HG03521 (cell line): ENCODE results near the gene PPP1R1B.

Experiments used
- ATAC-seq: cut with Tn5 transposase; IDR thresholded peaks from one replicate; pipeline ENCODE4 v1.9.1; 2021; ENCODE audit warnings: mild to moderate bottlenecking, moderate library complexity; ENCODE audit not compliant: unreplicated experiment

PPP1R1B gene

GRCh38 chr17:39651923-39652586 is 25.3 kb downstream of the PPP1R1B start:
- ATAC-seq = no peak

GRCh38 chr17:39652587-39653315 is 26.0 kb downstream of the PPP1R1B start:
- ATAC-seq = no peak

GRCh38 chr17:39653316-39653661 is 26.5 kb downstream of the PPP1R1B start:
- no peak for ATAC-seq

- no peak for ATAC-seq
These were observed 27.0 kb downstream of the PPP1R1B start for GRCh38 chr17:39653662-39654331.

- no peak for ATAC-seq
These were observed 28.4 kb downstream of the PPP1R1B start for GRCh38 chr17:39655105-39655504.

- ATAC-seq = no peak
These were observed 31.6 kb downstream of the PPP1R1B start for GRCh38 chr17:39658346-39658745.

- ATAC-seq = no peak
These were observed 32.0 kb downstream of the PPP1R1B start for GRCh38 chr17:39658760-39659159.

GRCh38 chr17:39659279-39660010 is 32.7 kb downstream of the PPP1R1B start:
- ATAC-seq = no peak

GRCh38 chr17:39660011-39660360 is 33.2 kb downstream of the PPP1R1B start:
- ATAC-seq = no peak

- ATAC-seq = no peak
These were observed 33.9 kb downstream of the PPP1R1B start for GRCh38 chr17:39660397-39661385.

- no peak for ATAC-seq
These were observed 35.2 kb downstream of the PPP1R1B start for GRCh38 chr17:39661744-39662541.

GRCh38 chr17:39662551-39663339 is 36.0 kb downstream of the PPP1R1B start:
- no peak for ATAC-seq

- ATAC-seq = no peak
These were observed 36.6 kb downstream of the PPP1R1B start for GRCh38 chr17:39663340-39663687.

GRCh38 chr17:39663688-39664580 is 37.2 kb downstream of the PPP1R1B start:
- no peak for ATAC-seq

- ATAC-seq = no peak
These were observed 38.1 kb downstream of the PPP1R1B start, which contains the start of gene TCAP for GRCh38 chr17:39664581-39665561. TCAP (plus strand) TSS chr17:39665349; CDS start chr17:39665360, 11 bp downstream.

- no peak for ATAC-seq
These were observed 39.0 kb downstream of the PPP1R1B start for GRCh38 chr17:39665642-39666224.
